ENCODE results near the gene USP4. TPM values are rescaled to one million over a fixed set of nuclear protein-coding genes. Genes with fewer than 3 reads are reported as not detected.

Gene USP4
- total RNA-seq, 3 donors from 2014 or later: 26.3 to 32.8 (median 29.9) TPM

DNA sequence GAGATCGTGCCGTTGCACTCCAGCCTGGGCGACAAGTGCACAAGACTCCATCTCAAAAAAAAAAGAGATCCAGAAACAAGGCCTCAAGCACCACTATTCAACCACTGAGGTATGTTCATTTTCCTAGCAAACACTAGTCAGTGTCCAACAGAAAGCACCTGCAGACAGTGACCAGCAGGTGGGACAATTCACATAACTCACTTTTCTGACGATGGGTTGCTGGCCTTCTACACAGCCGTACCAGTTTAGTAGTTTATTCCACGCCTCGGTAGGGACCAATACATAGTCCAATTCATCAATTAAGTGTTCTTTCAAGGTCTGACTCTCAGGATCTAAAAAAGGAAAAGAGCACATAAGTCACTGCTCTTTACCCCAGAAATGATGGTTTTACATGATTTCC is 12.4 kb downstream of the USP4 start:
- H3K9me3 ChIP-seq: no peaks in the 10 kb centered on the region
- no peaks in the 10 kb centered on the region for H3K4me1 ChIP-seq
- DNase-seq (ENCODE audit: low spot score in 2 of 2): no peak
- TF ChIP-seq, protein P1, sequence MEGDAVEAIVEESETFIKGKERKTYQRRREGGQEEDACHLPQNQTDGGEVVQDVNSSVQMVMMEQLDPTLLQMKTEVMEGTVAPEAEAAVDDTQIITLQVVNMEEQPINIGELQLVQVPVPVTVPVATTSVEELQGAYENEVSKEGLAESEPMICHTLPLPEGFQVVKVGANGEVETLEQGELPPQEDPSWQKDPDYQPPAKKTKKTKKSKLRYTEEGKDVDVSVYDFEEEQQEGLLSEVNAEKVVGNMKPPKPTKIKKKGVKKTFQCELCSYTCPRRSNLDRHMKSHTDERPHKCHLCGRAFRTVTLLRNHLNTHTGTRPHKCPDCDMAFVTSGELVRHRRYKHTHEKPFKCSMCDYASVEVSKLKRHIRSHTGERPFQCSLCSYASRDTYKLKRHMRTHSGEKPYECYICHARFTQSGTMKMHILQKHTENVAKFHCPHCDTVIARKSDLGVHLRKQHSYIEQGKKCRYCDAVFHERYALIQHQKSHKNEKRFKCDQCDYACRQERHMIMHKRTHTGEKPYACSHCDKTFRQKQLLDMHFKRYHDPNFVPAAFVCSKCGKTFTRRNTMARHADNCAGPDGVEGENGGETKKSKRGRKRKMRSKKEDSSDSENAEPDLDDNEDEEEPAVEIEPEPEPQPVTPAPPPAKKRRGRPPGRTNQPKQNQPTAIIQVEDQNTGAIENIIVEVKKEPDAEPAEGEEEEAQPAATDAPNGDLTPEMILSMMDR (IDR thresholded peaks at IDR 0.05): no peak
- TF ChIP-seq POLR2A (IDR thresholded peaks at IDR 0.05) (no peak), POLR2AphosphoS5 (IDR thresholded peaks at IDR 0.05) (no peak)
- peaks cover 6% of the 10 kb centered on the region for H3K36me3 ChIP-seq
- no peaks in the 10 kb centered on the region for H3K27me3 ChIP-seq
- intact Hi-C loops (cut with DNase I; ENCODE audit: low total_unique reads): no loop called here
- no peak overlapping the region for H3K4me3 ChIP-seq
- no peak overlapping the region for H3K27ac ChIP-seq

DNA sequence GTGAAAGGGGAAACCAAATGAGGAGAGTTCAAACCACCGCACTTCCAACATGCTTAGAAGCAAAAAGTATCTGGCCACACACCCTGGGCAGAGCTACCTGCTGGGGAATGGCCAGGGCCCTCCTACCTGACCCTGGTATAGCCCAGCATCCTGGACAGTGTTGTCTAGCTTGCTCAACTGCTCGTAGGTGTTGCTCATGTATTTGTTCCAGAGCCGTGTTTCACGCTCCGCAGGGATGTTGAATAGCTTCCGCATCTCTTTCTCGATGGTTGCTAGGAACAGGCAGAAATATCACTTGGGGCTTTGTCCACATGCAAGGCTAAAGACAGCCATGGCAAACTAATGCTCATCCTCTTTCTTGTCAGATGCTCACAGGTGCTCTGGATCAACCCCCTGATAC is 15.1 kb downstream of the USP4 start:
- intact Hi-C loops (cut with DNase I; ENCODE audit: low total_unique reads): no loop called here
- H3K4me1 ChIP-seq: no peaks in the 10 kb centered on the region
- H3K27ac ChIP-seq: no peak overlapping the region
- H3K36me3 ChIP-seq: peaks cover 6% of the 10 kb centered on the region
- H3K27me3 ChIP-seq: no peaks in the 10 kb centered on the region
- DNase-seq (ENCODE audit: low spot score in 2 of 2): no peak
- TF ChIP-seq POLR2A (IDR thresholded peaks at IDR 0.05): no peak
- no peaks in the 10 kb centered on the region for H3K9me3 ChIP-seq
- no peak overlapping the region for H3K4me3 ChIP-seq

DNA sequence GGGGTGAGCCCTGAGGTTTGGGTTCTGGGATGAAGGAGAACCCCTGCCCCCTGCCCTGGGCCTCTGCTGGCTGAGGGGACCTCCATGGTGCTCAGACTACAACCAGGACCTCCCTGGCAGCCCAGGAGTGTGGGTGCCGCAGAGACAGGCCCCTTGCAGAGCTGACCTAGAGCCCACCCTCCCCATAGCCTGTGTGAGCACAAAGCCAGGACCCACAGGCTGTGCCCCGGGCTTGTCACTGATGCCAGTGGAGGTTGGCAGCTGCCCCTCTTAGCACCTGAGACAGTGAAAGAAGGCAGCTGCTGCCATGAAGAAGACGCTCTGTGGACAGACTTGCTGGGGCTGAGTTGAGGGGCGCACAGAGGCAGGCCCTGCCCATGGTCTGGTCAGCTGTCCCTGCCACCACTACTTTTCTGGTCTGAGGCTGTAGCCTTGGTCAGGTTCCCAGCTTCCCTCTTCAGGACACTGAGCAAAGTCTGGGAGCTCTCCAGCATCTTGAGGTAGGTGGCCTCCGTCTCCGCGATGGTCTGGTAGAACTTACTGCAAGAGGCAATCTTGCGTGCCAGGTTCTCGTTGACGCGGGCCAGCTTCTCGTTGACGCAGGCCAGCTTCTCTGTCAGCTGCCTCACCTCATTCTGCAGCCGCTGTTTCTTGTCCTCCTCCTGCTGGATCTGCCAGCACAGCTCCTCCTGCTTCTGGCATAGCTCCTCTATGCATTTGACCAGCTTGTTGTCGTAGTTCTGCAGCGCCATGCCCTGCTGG is 23.0 kb downstream of the USP4 start:
- Histone ChIP-seq H3K4me1 (no peaks in the 10 kb centered on the region), H3K4me3 (no peak overlapping the region), H3K27me3 (no peaks in the 10 kb centered on the region), H3K9me3 (no peaks in the 10 kb centered on the region), H3K36me3 (peaks cover 6% of the 10 kb centered on the region), H3K27ac (no peak overlapping the region)
- no peak for DNase-seq (ENCODE audit: low spot score in 2 of 2)
- intact Hi-C loops (cut with DNase I; ENCODE audit: low total_unique reads): no loop called here
- TF ChIP-seq POLR2AphosphoS5 (IDR thresholded peaks at IDR 0.05): no peak

DNA sequence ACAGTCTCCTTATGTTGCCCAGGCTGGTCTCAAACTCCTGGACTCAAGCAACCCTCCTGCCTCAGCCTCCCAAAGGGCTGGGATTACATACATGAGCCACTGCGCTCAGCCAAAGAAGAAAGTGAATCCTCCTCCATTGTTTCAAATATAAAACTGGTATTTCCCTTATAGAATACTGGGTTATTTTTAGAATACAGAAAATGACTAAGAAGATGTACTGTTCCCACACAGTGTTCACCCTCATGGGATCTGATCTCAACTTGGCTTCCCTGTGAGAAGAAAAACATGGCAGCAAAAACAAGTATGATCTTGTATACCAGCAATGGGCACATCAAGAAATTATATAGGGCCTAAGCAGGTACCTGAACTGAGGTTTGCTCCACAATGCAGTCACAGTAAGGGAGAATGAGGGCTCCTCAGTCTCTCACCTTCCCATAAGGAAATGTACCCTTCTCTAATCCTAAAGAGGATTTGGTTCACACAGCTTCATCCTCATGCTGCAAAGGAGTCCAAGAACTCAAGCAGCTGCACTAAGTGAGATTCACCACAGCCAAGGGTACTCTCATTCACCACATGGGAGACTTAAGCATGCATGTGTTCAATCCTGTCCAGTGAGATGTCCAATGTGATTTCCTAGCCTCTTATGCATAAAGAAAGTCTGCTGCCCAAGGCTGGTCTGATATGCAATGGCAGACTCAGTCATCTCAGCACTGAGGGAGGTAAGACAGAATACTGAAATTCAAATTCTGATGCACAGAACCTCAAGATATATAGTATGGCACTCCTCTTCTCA is 25.8 kb downstream of the USP4 start:
- peaks cover 6% of the 10 kb centered on the region for H3K36me3 ChIP-seq
- no peak overlapping the region for H3K4me3 ChIP-seq
- no peaks in the 10 kb centered on the region for H3K4me1 ChIP-seq
- no peak for DNase-seq (ENCODE audit: low spot score in 2 of 2)
- H3K27ac ChIP-seq: no peak overlapping the region
- H3K9me3 ChIP-seq: no peaks in the 10 kb centered on the region
- H3K27me3 ChIP-seq: no peaks in the 10 kb centered on the region
- intact Hi-C loops (cut with DNase I; ENCODE audit: low total_unique reads): no loop called here
- no peak for TF ChIP-seq POLR2AphosphoS5 (IDR thresholded peaks at IDR 0.05)
- TF ChIP-seq, protein P1 (IDR thresholded peaks at IDR 0.05): no peak
- TF ChIP-seq POLR2A (IDR thresholded peaks at IDR 0.05): no peak

DNA sequence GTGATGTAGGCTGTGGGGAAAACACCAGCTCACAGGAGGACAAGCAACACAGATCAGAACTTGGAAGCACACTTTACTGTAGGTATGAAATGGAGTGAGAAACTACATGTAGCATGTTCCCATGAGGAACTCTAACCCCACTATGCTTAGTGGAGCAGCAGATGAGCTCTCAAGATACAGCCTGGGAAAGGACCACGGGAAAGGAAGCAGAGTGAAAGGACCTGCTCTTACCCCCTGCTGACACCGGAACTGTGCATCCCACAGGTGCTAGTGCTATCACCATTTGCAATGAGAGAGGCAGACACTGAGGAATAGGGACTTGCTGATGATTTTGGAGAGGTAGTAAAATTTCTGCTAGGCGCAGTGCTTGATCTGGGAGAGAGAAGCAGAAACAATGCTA is 28.6 kb downstream of the USP4 start:
- H3K4me3 ChIP-seq: no peak overlapping the region
- H3K27ac ChIP-seq: no peak overlapping the region
- TF ChIP-seq POLR2A (IDR thresholded peaks at IDR 0.05) (no peak), POLR2AphosphoS5 (IDR thresholded peaks at IDR 0.05) (no peak)
- TF ChIP-seq, protein P1 (IDR thresholded peaks at IDR 0.05): no peak
- no peaks in the 10 kb centered on the region for H3K9me3 ChIP-seq
- intact Hi-C loops (cut with DNase I; ENCODE audit: low total_unique reads): no loop called here
- no peaks in the 10 kb centered on the region for H3K4me1 ChIP-seq
- no peaks in the 10 kb centered on the region for H3K36me3 ChIP-seq
- no peak for DNase-seq (ENCODE audit: low spot score in 2 of 2)
- H3K27me3 ChIP-seq: no peaks in the 10 kb centered on the region

DNA sequence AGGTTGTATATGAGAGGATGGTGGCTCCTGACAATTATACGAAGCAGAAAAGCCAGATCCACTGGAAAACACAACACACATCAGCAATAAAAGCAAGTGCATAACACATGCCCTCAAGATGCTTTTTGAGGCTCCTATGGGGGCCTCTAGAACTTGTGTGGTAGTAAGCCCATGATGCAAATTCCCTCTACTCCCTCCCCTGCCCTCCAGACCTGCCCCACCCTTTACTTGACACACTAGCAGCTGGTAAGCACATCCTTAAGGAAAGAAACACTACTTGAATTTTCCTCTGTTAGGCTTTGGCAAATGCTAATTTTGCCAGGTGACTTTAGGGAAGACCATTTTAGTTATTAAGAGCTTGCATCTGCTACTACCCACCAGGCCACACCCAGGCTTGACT is 29.2 kb downstream of the USP4 start:
- Histone ChIP-seq H3K36me3 (no peaks in the 10 kb centered on the region), H3K9me3 (no peaks in the 10 kb centered on the region), H3K27ac (no peak overlapping the region), H3K4me3 (no peak overlapping the region), H3K27me3 (no peaks in the 10 kb centered on the region), H3K4me1 (no peaks in the 10 kb centered on the region)
- DNase-seq (ENCODE audit: low spot score in 2 of 2): no peak
- TF ChIP-seq, protein P1 (IDR thresholded peaks at IDR 0.05): no peak
- no peak for TF ChIP-seq POLR2A (IDR thresholded peaks at IDR 0.05)
- no peak for TF ChIP-seq POLR2AphosphoS5 (IDR thresholded peaks at IDR 0.05)
- intact Hi-C loops (cut with DNase I; ENCODE audit: low total_unique reads): no loop called here
